HL-60/S4 treated with phorbol 12-myristate 13-acetate at 8.2 ng/mL for 4 days and 3 days (cell line): Measurements from ENCODE around the gene PWWP2B.
"Not testable (repeated sequence)": the region's sequence is repeated elsewhere in the genome, so short reads cannot be mapped to it uniquely, and the experiment has no call there.

ENCODE experiments used
- in situ Hi-C: fragments of 300-500 bp; cut with MboI; formaldehyde crosslinking; loops from 2 replicates; pipeline ENCODE4 v1.15.0; 2022; ENCODE audit warnings: low sequenced_read_pairs

The PWWP2B gene

GRCh38 chr10:132397036-132397541 lies at the start of gene PWWP2B:
PWWP2B (plus strand) TSS chr10:132397200; CDS start chr10:132397227, 27 bp downstream.
- in situ Hi-C loops = no loop called here

DNA sequence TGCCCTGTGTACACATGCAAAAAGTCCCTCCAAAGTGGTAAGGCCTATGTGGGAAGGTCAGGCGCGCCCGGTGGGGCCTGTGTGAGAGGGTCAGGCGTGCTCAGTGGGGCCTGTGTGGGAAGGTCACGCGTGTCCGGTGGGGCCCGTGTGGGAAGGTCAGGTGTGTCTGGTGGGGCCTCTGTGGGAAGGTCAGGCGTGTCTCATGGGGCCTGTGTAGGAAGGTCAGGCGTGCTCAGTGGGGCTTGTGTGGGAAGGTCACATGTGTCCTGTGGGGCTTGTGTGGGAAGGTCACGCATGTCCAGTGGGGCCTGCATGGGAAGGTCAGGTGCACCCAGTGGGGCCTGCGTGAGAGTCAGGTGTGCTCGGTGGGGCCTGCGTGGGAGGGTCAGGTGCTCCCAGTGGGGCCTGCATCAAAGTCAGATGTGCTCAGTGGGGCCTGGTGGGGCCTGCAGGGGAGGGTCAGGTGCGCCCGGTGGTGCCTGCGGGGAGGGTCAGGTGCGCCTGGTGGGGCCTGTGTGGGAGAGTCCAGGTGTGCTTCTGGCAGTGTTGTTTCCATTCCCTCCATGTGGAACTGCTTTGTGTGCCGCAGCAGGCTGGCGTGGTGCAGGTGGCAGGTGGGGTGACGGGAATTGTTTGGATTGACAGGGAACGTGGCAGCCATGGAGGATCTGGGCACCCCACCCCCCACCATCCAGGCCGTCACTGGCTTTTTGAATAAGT lies 49.6 kb upstream of the PWWP2B start:
- in situ Hi-C loops = no loop called here

DNA sequence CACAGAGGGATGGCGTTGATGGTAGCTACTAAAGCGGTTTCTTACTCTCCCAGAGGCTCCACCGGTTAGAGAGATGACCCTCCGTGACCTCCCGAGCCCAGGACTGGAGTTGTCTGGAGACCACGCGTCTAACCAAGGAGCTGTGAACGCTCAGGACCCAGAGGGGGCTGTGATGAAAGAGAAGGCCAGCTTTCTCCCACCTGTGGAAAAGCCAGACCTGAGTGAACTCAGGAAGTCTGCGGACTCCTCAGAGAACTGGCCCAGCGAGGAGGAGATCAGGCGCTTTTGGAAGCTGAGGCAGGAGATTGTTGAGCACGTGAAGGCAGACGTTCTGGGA lies 49.1 kb upstream of the PWWP2B start:
- in situ Hi-C loops = no loop called here

DNA sequence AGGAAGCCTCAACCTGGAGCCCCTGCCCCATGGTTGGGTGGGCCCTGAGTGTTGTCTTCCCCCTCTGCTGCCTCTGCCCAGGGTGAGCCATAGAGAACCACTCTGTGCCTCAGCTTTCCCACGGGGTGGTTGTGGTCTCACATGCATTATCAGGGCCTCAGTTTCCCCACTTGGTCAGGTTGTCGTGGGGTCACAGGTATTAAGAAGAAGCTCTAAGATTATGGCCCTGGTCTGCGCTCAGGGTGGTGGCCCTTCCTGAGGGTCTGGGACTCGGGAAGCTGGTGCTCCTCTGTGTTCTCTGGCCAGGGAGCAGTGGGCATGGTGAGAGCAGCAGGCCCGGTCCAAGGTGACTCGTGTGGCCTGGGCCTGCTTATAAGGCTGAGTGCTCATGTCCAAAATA lies 47.2 kb upstream of the PWWP2B start:
- in situ Hi-C loops = no loop called here

- in situ Hi-C loops = no loop called here
These were observed 46.6 kb upstream of the PWWP2B start for GRCh38 chr10:132350391-132350790.

GRCh38 chr10:132350946-132351345 lies 46.1 kb upstream of the PWWP2B start:
- in situ Hi-C loops = no loop called here

DNA sequence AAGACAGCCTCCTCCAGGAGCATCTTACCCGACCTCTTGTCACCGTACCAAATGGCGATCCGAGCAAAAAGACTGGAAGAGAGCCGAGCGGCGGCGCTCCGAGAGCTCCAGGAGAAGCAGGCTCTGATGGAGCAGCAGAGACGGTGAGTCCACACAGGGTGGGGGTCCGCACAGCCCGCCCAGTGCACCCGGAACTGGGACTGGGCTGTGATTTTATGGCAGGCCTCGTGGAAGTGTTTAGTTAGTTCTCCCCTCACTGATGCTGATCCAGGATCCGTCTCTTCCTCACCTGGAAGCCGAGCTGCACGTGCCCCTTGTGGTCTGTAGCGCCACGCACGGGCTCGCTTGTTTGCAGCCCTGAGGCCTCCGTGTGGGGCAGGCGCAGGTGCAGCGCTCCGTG lies 45.4 kb upstream of the PWWP2B start:
- in situ Hi-C loops = no loop called here

- in situ Hi-C loops = not testable (repeated sequence)
These were observed 44.3 kb upstream of the PWWP2B start for GRCh38 chr10:132352462-132353308.

- in situ Hi-C loops = no loop called here
These were observed 43.3 kb upstream of the PWWP2B start for GRCh38 chr10:132353456-132354355.

DNA sequence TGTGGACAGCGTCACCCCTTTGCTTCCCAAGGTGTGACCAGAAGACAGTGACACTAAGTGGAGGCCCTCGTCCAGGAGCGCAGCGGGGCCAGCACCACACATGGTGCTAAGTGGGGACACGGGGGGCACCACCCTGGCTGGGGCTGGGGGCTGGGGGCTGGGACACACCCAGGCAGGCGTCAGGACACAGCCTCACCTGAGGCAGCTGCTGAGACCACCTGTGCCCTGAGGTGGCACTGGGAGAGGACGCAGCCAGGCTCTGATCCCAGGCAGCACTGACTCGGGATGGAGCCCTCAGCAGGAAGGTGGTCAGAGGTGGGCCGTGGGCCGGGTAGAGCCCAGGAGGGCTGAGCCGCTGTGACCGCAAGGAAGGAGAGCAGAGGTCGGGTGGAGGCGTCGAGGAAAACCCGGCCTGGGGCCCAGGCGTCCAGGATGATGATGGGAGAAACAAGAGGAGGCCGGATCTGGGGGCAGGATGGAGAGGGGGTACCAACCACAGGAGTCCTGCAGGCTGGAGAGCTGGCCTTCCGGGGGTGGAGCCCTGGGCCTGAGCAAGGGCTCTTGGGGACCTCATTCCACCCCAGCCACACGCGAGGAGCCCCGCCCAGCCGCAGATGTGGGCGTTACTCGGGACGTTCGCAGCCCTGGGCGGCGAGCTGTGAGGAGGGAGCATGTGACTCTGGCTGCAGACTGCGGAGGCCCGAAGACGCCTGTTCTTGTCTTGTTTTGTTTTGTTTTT lies 42.5 kb upstream of the PWWP2B start:
- in situ Hi-C loops = no loop called here

GRCh38 chr10:132355297-132355696 lies 41.7 kb upstream of the PWWP2B start:
- in situ Hi-C loops = no loop called here

- in situ Hi-C loops = no loop called here
These were observed 41.2 kb upstream of the PWWP2B start for GRCh38 chr10:132355754-132356153.

DNA sequence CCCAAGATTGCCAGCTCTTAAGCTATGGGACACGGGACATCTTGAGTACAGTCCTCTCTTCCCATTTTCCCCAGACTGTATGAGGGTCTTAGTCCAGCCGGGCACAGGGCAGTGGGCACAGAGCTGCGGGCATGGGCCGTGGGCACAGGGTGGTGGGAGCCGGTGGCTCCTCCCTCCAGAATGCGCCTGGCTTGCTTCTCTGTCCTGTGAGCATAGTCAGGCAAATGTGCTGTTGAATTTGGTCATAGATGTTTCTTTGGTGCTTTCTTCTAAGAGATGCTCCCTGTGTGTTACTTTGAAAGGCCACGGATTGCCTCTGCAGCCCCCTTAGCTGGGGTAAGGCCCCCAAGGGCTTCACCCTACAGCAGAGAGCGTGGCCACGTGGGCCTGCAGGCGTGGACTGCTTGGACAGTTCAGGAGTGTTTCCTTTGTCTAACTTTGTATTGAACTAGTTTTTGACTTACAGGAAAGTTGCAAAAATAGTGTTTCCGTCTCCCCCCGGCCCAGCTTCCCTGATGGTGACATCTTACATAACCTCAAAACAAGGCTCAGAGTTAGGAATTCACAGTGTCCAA lies 40.3 kb upstream of the PWWP2B start:
- in situ Hi-C loops = no loop called here

DNA sequence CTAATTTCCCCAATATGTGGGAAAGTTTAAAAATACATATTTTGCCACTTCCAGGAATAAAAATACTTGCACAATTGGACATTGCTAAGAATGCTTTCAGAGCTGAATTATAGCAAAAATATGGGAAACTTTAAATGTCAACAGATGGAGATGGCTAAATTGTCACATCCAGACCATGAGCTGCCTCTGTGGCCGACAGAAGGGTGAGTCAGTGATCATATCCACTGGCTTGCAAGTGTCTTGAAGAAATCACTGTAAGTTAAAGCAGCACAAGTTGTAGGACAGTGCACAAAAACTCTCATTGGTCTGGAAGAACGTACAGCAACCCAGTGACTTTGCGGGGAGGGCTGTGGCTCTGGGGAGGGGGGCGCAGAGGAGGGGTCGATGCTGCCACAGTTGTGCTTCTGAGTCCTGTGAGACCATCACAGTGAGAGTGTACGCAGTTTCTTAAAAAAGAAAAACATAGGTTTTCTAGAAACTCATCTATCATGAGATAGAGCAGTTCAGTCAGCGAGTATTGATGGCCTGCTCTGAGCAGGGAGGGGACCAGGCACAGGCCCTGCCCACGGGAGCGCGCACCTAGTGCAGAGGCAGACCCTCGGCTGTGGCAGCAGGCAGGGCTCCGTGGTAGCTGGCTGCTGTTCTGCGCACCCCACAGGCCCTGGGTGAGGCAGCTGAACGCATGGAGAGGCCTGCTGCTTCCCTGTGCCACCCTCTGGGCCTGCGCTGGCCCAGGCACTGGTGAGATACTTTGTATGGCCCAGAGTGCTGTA lies 39.5 kb upstream of the PWWP2B start:
- in situ Hi-C loops = no loop called here

GRCh38 chr10:132359305-132360040 lies 37.5 kb upstream of the PWWP2B start:
- in situ Hi-C loops = no loop called here

DNA sequence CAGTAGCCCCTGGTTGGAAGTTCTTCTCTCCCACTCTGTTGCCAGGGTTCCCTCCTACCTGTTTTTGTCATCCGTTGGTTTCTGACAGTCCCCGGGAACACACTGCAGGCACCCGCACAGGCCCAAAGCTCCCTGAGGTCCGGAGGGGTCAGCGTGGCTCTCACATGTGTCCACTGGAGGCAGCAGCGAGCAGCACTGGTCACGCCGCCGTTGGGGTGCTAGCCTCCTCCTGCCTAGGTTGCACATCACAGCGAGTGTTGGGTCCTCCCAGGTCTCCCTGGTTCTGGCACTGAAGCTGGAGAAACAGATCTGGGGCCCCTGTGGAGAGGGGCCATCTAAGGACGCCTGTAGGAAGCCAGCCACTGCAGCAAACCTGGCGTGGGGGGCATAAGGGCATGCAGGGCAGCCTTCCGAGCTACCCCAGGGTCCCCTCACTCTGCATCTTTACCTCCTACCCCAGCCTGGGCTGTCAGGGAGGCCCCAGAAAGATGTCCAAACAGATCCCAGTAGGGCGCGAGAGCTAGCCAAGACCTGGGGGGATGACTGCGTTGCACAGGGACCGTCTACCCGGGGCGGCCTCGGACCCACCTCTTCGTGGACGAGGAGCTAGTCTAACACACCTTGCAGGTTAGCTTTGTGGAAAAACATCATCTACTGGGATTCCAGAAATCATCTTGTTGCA lies 36.1 kb upstream of the PWWP2B start:
- in situ Hi-C loops = no loop called here

DNA sequence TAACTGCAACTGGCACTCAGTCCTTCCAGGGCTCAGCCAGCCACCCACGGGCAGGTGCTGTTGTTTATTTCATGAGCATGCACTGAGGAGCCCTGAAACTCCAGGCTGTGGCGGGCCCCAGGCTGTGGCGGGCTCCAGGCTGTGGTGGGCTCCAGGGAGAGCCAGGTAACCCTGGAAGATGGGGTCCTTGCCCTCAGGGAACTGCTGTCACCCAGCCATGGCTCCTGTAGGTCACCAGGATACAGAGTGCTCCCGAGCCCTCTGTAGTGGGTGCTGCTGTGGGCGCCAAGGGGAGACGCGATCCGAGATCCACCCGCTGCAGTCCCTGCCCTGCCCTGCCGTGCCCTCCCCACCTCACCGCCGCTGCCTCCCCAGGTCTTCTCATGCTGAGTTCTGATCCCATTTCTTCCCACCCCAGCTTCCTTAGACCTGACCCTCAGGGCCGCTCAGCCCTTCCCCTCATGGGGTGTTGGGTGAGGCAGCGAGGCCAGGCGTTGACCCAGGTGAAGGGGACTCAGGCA lies 35.4 kb upstream of the PWWP2B start:
- in situ Hi-C loops = no loop called here

- in situ Hi-C loops = no loop called here
These were observed 34.8 kb upstream of the PWWP2B start for GRCh38 chr10:132362151-132362611.
